MM.1S (cell line): ENCODE data around the gene TOR1AIP1.

Source experiments
- DNase-seq: peaks from one replicate; pipeline ENCODE4 v3.0.0-alpha.2; 2015
- H2AFZ ChIP-seq: fragments of 300-600 bp; sonication (generic); 2 replicates; pipeline ENCODE4 v1.6.0; 2016; ENCODE audit warnings: antibody characterized with exemption, low read length
- H3F3A ChIP-seq: fragments of 300-600 bp; sonication (generic); 2 replicates; pipeline ENCODE4 v1.6.1; 2016; ENCODE audit warnings: mild to moderate bottlenecking, antibody characterized with exemption, low read length, moderate library complexity, mixed read lengths; ENCODE audit not compliant: insufficient read depth
- H3K27ac ChIP-seq: fragments of 300-600 bp; sonication (generic); 2 replicates; pipeline ENCODE4 v1.5.1; 2016; ENCODE audit warnings: mild to moderate bottlenecking, low read length
- H3K27me3 ChIP-seq: fragments of 300-600 bp; sonication (generic); replicated peaks from 2 replicates; pipeline ENCODE4 v1.6.0; 2016; ENCODE audit warnings: low read length; ENCODE audit not compliant: insufficient read depth
- H3K36me3 ChIP-seq: fragments of 300-600 bp; sonication (generic); replicated peaks from 2 replicates; pipeline ENCODE4 v1.6.1; 2016; ENCODE audit warnings: mild to moderate bottlenecking, low read length, mixed read lengths; ENCODE audit not compliant: insufficient read depth
- H3K4me1 ChIP-seq: fragments of 300-600 bp; sonication (generic); 2 replicates; pipeline ENCODE4 v1.6.1; 2016; ENCODE audit warnings: low read length, mixed read lengths
- H3K4me2 ChIP-seq: fragments of 300-600 bp; sonication (generic); 2 replicates; pipeline ENCODE4 v1.6.0; 2016; ENCODE audit warnings: low read depth, low read length
- H3K4me3 ChIP-seq: fragments of 300-600 bp; sonication (generic); 2 replicates; pipeline ENCODE4 v1.5.1; 2016; ENCODE audit warnings: low read length, mixed read lengths
- H3K79me2 ChIP-seq: fragments of 300-600 bp; sonication (generic); 2 replicates; pipeline ENCODE4 v1.6.1; 2016; ENCODE audit warnings: mixed run types, low read length, mixed read lengths
- H3K9ac ChIP-seq: fragments of 300-600 bp; sonication (generic); 2 replicates; pipeline ENCODE4 v1.6.1; 2016; ENCODE audit warnings: low read length, mixed read lengths
- H3K9me2 ChIP-seq: fragments of 300-600 bp; sonication (generic); replicated peaks from 2 replicates; pipeline ENCODE4 v1.6.1; 2016; ENCODE audit warnings: mild to moderate bottlenecking, low read length, mixed read lengths; ENCODE audit not compliant: insufficient read depth
- H3K9me3 ChIP-seq: fragments of 300-600 bp; sonication (generic); replicated peaks from 2 replicates; pipeline ENCODE4 v1.6.1; 2016; ENCODE audit warnings: mild to moderate bottlenecking, low read length, mixed read lengths; ENCODE audit not compliant: insufficient read depth
- H4K20me1 ChIP-seq: fragments of 300-600 bp; sonication (generic); 2 replicates; pipeline ENCODE4 v1.6.1; 2016; ENCODE audit warnings: mild to moderate bottlenecking, low read length, moderate library complexity, mixed read lengths; ENCODE audit not compliant: insufficient read depth
- EZH2 ChIP-seq: fragments of 300-600 bp; sonication (generic); optimal IDR thresholded peaks from 2 replicates; pipeline ENCODE3; 2017; ENCODE audit warnings: low read depth, mild to moderate bottlenecking, antibody characterized with exemption, low read length, mixed read lengths
- EZH2phosphoT487 ChIP-seq: fragments of 300-600 bp; sonication (generic); IDR thresholded peaks from 2 replicates; pipeline ENCODE4 v1.6.1; 2018; ENCODE audit warnings: antibody characterized with exemption, low read length
- TF ChIP-seq, protein P1 (sequence below): fragments of 300-600 bp; sonication (generic); IDR thresholded peaks from 2 replicates; pipeline ENCODE4 v1.5.1; 2016; ENCODE audit warnings: antibody characterized with exemption, low read length, mixed read lengths

TOR1AIP1 gene

GRCh38 chr1:179875596-179876299 is 6.3 kb upstream of the TOR1AIP1 start:
- Histone ChIP-seq H3K9me3 (no peaks in the 10 kb centered on the region), H3K4me2 (peak overlapping the region; percentile 68; the same call in 1 of the 2 replicates), H3K9me2 (no peaks in the 10 kb centered on the region), H3K27ac (no peak overlapping the region), H2AFZ (no peak overlapping the region), H3K36me3 (peaks cover 6% of the 10 kb centered on the region; the same call in 1 of the 2 replicates), H3K79me2 (peaks cover 72% of the 10 kb centered on the region), H4K20me1 (no peaks in the 10 kb centered on the region; the same call in 1 of the 2 replicates), H3K4me1 (peaks cover 41% of the 10 kb centered on the region), H3K4me3 (no peak overlapping the region), H3F3A (peaks cover 18% of the 10 kb centered on the region), H3K9ac (no peak overlapping the region), H3K27me3 (no peaks in the 10 kb centered on the region)
- no peak for DNase-seq
- TF ChIP-seq EZH2 (no peak), EZH2phosphoT487 (no peak)
- TF ChIP-seq, protein P1, sequence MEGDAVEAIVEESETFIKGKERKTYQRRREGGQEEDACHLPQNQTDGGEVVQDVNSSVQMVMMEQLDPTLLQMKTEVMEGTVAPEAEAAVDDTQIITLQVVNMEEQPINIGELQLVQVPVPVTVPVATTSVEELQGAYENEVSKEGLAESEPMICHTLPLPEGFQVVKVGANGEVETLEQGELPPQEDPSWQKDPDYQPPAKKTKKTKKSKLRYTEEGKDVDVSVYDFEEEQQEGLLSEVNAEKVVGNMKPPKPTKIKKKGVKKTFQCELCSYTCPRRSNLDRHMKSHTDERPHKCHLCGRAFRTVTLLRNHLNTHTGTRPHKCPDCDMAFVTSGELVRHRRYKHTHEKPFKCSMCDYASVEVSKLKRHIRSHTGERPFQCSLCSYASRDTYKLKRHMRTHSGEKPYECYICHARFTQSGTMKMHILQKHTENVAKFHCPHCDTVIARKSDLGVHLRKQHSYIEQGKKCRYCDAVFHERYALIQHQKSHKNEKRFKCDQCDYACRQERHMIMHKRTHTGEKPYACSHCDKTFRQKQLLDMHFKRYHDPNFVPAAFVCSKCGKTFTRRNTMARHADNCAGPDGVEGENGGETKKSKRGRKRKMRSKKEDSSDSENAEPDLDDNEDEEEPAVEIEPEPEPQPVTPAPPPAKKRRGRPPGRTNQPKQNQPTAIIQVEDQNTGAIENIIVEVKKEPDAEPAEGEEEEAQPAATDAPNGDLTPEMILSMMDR, result no peak

GRCh38 chr1:179876300-179876715 is 5.8 kb upstream of the TOR1AIP1 start:
- Histone ChIP-seq H3K27ac (no peak overlapping the region), H3K9me2 (no peaks in the 10 kb centered on the region), H3K36me3 (peaks cover under 1% of the 10 kb centered on the region; the same call in 1 of the 2 replicates), H3K4me3 (peak overlapping the region; percentile 69; the same call in 1 of the 2 replicates), H3K9me3 (no peaks in the 10 kb centered on the region), H3K4me2 (peak overlapping the region; percentile 68), H3K79me2 (peaks cover 70% of the 10 kb centered on the region), H3F3A (peaks cover 21% of the 10 kb centered on the region), H3K9ac (no peak overlapping the region), H3K4me1 (peaks cover 44% of the 10 kb centered on the region), H4K20me1 (no peaks in the 10 kb centered on the region), H2AFZ (no peak overlapping the region), H3K27me3 (no peaks in the 10 kb centered on the region)
- DNase-seq, result no peak
- TF ChIP-seq EZH2phosphoT487, result no peak
- TF ChIP-seq EZH2, result no peak
- TF ChIP-seq, protein P1, result no peak

DNA sequence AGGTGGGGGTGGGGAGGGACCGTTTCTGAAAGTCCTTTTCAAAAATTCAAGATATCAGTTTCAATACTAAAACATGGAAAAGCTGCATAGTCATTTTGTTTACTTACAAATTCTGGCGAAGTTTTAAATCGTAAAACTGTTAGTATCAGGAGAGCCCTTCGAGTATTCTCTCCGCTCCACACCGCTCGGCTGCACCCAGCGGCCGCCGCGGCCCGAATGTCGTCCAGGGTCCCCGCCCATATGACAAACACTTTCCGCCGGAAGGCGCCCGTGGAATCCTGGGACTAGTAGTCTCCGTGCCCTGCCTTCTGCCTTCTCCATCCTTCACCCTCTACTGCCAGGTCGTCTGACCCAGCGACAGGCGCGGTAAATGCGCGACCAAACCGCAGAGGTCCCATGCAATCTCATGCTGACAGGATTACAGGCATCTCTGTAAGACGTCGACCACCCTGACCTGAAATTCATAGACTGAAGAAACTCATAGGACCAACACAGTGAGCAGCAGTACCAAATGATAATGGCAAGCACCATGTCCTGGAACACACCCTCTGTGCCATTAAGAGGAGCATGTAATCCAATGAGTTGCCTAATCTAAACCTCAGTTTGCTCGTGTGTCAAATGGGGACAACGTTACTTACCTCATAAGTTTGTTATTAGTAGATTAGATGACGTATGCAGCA is 4.4 kb upstream of the TOR1AIP1 start, which contains the start of gene TOR1AIP2:
TOR1AIP2 (minus strand) TSS at position 218 of the 680 bp plus-strand sequence. CDS start 25,138 bp downstream, outside the sequence.
- peaks cover 33% of the 10 kb centered on the region for H3F3A ChIP-seq
- no peaks in the 10 kb centered on the region for H4K20me1 ChIP-seq
- H2AFZ ChIP-seq, result peak within 1 kb of the TSS; percentile 64
- H3K9me3 ChIP-seq, result no peaks in the 10 kb centered on the region
- H3K4me1 ChIP-seq, result peaks cover 40% of the 10 kb centered on the region
- H3K27me3 ChIP-seq, result no peaks in the 10 kb centered on the region
- no peaks in the 10 kb centered on the region; the same call in 1 of the 2 replicates for H3K36me3 ChIP-seq
- H3K9ac ChIP-seq, result peak within 1 kb of the TSS; percentile 51
- peak within 1 kb of the TSS; percentile 69 for H3K4me3 ChIP-seq
- H3K79me2 ChIP-seq, result peaks cover 65% of the 10 kb centered on the region
- TF ChIP-seq, protein P1, result no peak; the same call in 1 of the 2 replicates
- TF ChIP-seq EZH2phosphoT487, result no peak
- TF ChIP-seq EZH2, result no peak
- DNase-seq, result peak; percentile 92
- no peak within 1 kb of the TSS; the same call in 1 of the 2 replicates for H3K27ac ChIP-seq
- H3K9me2 ChIP-seq, result no peaks in the 10 kb centered on the region
- H3K4me2 ChIP-seq, result peak within 1 kb of the TSS; percentile 68
